ENCODE measurements around the gene NAV2.

The NAV2 gene

DNA sequence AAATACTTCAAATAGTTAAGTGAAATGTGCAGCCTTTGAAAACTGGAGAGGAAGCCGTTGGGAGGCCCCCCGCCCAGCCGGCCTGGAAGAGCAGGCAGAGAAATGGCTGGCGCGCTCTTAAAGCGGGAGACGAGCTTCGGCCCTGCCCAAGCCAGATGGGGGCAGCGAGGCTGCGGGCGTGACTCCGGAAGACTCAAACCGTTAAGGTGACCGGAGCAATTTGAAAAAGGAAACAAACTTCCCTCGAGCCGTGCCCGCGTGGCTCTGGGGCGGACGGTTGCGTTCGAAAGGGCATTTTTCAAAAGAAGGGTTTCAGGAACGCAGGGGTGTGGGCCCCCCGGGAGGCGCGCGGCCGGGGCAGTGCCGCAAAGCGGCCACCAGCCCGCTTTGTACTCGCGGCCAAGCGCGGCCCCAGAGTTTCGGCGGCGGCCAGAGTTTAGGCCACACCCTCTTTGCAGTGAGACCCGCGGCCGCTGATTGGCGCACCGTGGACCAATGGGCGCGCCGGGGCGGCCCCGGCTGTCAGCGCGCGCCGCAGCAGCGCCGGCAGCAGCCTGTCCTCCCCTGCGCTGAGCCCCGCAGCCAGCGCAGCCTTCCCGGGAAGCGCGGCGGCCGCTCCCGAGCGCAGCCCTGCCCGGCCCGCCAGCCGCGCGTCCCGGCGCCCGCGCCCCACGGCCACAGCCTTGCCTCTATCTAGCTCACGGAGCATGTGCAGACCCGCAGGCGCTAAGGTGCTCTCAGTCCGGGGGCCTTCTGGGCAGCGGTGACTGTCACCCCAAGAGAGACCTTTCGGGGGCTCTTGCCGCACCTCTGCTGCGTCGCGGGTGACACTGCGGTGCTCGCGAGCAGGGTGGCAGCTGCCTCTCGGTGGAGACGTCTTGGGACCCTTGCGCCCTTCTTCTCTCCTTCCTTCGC, at the start of gene NAV2:
Gene NAV2, plus strand, starts transcription at position 557 of the 915 bp plus-strand sequence. CDS start 859 bp downstream, outside the sequence.
- in situ Hi-C loops (cut with HindIII; ENCODE audit: low sequenced_read_pairs): no loop called here

- in situ Hi-C loops (cut with HindIII; ENCODE audit: low sequenced_read_pairs): no loop called here
Measured at GRCh38 chr11:19663206-19663605, 49.4 kb upstream of the NAV2 start.

- in situ Hi-C loops (cut with HindIII; ENCODE audit: low sequenced_read_pairs): no loop called here
Measured at GRCh38 chr11:19664886-19665548, 47.6 kb upstream of the NAV2 start.

DNA sequence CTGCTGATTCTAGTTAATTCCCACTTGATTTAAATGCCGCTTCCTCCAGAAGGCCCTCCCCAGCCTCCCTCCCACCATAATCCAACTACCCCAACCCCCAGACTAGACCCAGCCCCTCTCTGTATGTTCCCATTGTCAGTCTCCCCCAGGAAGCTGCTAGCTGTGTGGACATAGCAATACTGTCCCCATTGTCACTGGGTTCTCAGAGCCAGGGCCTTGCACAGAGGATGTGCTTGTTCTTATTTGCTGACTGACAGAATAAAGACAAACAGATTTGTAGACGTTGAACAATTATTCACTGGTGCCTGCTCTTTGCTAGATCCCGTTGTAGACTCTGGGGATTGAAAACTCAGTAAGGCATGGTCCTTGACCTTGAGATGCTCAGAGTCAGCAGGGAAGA, 45.7 kb upstream of the NAV2 start:
- in situ Hi-C loops (cut with HindIII; ENCODE audit: low sequenced_read_pairs): no loop called here

GRCh38 chr11:19669511-19669910, 43.1 kb upstream of the NAV2 start:
- in situ Hi-C loops (cut with HindIII; ENCODE audit: low sequenced_read_pairs): no loop called here

- in situ Hi-C loops (cut with HindIII; ENCODE audit: low sequenced_read_pairs): no loop called here
Measured at GRCh38 chr11:19670030-19670791, 42.4 kb upstream of the NAV2 start.

DNA sequence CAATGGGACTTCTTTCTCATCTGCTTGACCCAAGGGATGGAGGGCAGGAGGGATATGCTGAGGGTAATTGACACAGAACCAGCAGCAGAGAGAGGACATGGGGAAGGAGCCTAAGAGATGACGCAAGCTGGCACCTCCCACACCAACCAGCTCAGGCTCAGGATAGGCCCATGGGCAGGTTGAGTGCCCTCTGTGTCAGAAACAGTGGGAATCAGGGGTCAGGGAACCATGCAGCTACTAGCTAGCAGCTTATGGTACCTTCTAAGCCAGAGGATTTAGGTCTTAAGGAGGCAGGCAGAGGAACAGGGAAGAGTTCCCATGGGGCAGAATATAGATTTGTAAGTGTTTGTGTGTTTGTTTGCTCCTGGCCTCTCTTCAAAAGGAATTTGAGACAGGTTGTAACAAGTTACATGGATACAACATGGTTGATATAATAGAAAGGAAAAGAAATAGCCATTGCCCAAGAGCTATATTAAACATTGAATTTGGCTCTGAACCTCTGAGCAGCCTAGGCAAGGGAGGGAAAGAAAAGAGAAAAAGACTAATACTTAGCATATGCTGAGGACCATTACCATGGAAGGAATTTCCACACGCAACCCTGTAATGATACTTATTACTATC, 39.9 kb upstream of the NAV2 start:
- in situ Hi-C loops (cut with HindIII; ENCODE audit: low sequenced_read_pairs): no loop called here

DNA sequence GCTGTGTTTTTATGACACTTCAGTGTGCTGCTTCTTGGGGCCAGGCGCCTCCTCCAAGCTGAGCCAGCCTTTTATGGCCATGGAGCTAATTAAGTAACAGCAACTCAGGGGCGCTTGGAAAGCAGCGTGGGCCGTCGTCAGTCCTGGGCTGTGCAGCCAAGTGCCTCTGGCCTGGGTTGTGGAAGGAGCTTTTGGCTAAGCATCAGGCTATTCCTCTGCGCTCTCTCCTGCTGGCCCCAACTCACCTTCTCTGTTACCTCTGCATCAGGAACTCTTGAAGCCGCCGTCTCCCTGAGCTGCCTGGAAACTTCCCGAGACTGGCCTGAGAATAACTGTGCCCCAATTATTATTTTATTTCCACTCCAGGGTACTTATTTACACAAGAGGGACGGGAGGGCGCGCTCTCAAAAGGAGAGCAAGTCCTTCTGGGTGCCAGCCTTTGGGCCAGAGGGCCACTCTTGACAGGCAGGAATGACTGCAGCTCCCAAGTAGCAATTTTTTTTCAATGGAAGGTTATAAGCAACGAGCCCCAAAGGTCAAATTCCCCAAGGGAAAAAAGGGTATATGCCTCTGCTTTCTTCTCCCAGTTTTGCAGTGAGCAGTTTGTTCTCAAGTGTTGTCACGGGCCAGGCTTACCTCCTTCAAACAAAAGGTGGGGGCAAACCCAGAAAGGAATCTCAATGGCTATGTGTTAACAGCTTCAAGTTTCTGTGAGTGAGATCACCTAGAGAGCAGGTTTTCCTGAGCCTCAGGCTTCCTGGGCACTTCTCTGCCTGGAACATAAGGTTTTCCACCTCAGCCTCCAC, 38.5 kb upstream of the NAV2 start:
- in situ Hi-C loops (cut with HindIII; ENCODE audit: low sequenced_read_pairs): no loop called here

DNA sequence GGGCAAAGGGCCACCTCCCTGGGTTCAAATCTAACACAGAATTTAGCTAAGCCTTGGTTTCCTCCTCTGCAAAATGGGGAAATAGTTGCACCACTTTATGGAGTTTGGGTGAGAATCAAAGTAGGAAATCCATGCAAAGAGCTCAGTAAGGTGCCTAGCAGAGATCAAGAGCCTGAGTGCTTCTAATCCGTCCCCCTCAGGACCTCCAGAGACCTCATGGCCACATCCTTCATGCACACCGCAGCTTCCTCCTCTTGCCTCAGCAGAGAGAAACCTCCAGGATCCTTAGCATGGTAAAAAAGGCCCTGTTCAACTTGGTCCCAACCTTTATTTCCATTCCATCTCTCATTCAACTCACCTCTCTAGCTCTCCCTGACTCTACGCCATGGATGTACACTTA, 37.8 kb upstream of the NAV2 start:
- in situ Hi-C loops (cut with HindIII; ENCODE audit: low sequenced_read_pairs): no loop called here

GRCh38 chr11:19675397-19675796, 37.2 kb upstream of the NAV2 start:
- in situ Hi-C loops (cut with HindIII; ENCODE audit: low sequenced_read_pairs): no loop called here

DNA sequence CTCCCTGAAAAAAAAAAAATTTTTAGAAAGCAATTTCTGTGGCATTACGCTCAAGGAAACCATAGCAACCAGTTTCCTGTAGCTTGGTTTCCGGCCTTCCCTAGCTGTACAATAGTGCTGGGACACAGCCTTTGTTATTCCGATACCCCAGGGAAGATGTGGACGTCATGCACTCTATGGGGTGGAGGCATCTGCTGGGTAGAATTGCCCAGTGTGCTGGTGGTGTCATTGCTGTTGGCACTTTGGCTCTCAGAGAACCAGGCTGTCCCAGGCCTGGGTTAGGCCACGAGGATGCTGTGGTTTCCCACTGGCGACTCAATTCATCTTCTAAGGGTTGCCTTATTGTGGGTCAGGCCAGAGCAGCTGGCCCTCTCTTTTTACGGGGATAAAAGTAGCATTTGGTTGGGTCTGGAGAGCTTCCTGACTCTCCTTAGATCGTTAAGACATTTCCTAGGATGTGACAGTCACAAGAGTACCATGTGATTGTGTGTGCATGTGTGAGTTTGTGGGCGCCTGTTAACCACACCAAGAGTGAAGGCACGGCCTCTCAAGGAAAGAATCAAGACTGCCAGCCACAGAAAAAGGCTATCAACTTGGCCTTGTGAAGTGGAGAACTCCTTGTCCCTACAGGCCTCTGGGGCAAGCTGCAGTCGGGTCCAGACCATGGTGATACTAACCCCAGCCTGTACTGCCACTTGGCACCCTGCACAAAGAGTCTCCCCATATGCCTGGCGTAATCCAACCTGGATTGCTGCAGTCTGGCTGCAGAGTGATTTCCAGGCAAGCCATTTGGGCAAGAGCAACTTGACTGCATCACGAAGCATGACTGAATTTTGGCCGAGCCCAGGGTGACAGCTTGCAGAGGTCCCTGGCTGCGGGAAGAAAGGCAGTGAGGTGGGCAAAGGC, 35.9 kb upstream of the NAV2 start:
- in situ Hi-C loops (cut with HindIII; ENCODE audit: low sequenced_read_pairs): no loop called here

DNA sequence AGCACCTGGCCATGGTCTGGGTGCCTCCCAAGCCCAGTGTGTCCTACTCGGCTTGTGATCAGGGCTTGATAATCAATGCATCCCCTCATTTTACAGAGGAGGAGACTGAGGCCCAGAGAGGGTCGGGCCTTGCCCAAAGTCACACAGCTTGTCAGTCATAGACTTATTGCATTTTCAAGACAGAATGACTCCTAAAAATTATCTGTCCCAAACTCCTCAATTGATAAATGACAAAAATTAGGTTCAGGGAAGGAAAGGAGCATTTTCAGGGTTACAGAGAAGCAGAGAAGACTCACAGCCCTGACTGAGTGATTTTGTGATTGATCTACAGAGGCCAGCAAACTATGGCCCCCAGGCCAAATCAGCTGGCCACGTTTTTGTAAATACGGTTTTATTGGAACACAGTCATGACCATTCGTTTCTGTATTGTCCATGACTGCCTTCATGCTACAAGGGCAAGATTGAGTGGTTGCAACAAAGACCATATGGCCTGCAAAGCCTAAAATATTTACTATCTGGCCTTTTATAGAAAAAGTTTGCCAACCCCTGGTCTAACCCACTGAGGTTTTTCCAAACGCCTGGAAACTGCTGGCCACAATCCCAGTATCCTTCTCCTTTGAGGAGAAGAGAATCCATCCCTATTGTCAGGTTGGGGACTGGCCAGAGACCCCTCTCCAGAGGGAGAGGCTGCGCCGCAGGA, 35.1 kb upstream of the NAV2 start:
- in situ Hi-C loops (cut with HindIII; ENCODE audit: low sequenced_read_pairs): no loop called here

GRCh38 chr11:19679952-19680828, 32.4 kb upstream of the NAV2 start:
- in situ Hi-C loops (cut with HindIII; ENCODE audit: low sequenced_read_pairs): no loop called here

GRCh38 chr11:19680829-19681368, 31.7 kb upstream of the NAV2 start:
- in situ Hi-C loops (cut with HindIII; ENCODE audit: low sequenced_read_pairs): no loop called here

DNA sequence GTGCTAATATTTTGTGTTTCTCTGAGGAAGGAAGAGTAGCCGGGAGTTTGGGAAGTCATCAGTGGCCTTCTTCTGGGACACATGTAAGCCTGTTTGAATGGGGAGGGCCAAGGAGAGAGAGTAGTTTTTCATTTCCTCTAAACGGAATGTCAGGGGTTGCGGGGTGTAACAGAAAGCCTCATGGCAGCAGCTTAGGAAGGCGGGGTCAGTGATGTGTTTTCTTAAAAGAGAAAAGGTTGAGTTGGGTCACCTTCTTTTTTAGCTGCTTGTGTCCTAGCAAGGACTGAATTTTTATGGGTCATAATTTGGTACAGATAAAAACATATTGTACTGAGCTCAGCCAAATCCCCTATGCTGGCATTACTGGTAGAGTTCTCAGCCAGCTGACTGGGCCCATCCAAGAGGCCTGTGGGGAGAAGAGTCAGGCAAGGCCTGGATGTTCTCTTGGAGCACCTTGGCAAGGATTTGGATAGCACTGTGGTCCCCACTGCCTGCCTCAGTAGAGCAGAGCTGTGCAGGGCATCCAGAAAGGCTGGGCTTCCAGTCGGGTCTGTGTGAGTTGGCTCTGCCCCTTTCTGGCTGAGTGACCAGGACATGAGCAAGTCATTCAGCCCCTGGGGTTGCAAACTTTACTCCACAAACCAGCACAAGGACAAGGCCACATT, 29.4 kb upstream of the NAV2 start:
- in situ Hi-C loops (cut with HindIII; ENCODE audit: low sequenced_read_pairs): no loop called here

DNA sequence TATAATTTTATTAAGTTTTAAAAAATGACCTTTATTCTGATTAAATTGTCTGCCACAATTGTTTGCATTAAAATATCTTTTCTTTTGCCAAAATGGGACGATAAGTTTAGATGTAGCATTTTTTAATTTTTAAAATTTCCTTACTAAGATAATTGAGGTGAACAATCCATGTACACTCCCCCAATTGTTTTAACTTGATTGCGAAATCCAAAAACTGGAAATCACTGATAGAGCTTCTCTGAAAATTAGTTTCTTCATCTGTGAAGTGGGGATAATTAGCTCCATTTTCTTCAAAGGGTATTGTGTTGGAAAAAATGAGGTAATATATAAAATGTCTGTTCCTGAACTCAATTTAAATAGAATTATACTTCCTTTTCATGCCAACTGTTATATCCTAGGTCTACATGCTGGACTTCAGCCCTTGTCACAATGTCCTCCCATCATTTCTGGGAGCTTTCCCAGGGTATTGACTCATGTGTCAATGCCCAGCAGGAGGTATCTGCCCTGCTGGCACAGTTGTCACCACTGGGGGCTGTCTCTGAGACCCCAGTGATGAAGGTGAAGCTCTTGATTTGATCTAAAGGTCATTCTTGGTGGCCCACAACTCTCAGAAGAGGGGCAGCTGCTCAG, 28.7 kb upstream of the NAV2 start:
- in situ Hi-C loops (cut with HindIII; ENCODE audit: low sequenced_read_pairs): no loop called here
